SKM-1 (cell line): Measurements from ENCODE around the gene KIAA0930.

ENCODE experiments used
- DNase-seq: peaks from one replicate; lab custom pipeline; 2025; ENCODE audit not compliant: unreplicated experiment; lab: John Stamatoyannopoulos, UW

KIAA0930 gene

GRCh38 chr22:45181240-45181639 is 59.5 kb downstream of the KIAA0930 start:
- DNase-seq, result no peak

GRCh38 chr22:45180146-45180679 is 60.5 kb downstream of the KIAA0930 start:
- DNase-seq, result no peak

- no peak for DNase-seq
These were observed 61.2 kb downstream of the KIAA0930 start for GRCh38 chr22:45179276-45180049.

GRCh38 chr22:45172881-45173585 is 67.7 kb downstream of the KIAA0930 start:
- DNase-seq, result no peak

- no peak for DNase-seq
These were observed 68.9 kb downstream of the KIAA0930 start for GRCh38 chr22:45171830-45172229.

- DNase-seq, result no peak
These were observed 70.9 kb downstream of the KIAA0930 start for GRCh38 chr22:45169591-45170466.

GRCh38 chr22:45166932-45167331 is 73.8 kb downstream of the KIAA0930 start:
- peak; percentile 76 for DNase-seq

- DNase-seq, result no peak
These were observed 76.2 kb downstream of the KIAA0930 start for GRCh38 chr22:45164270-45165088.

- DNase-seq, result peak; percentile 94
These were observed 77.0 kb downstream of the KIAA0930 start, which contains the start of gene NUP50 for GRCh38 chr22:45163451-45164269. Gene NUP50 (plus strand): TSS chr22:45163925. CDS start chr22:45168178, 4,253 bp downstream.

- no peak for DNase-seq
These were observed 77.6 kb downstream of the KIAA0930 start for GRCh38 chr22:45163099-45163450.

- no peak for DNase-seq
These were observed 78.2 kb downstream of the KIAA0930 start for GRCh38 chr22:45162531-45162930.

GRCh38 chr22:45159652-45160462 is 80.8 kb downstream of the KIAA0930 start:
- no peak for DNase-seq

- no peak for DNase-seq
These were observed 82.8 kb downstream of the KIAA0930 start for GRCh38 chr22:45157907-45158306.

- no peak for DNase-seq
These were observed 85.4 kb downstream of the KIAA0930 start for GRCh38 chr22:45155050-45155840.

GRCh38 chr22:45154383-45154782 is 86.3 kb downstream of the KIAA0930 start:
- DNase-seq, result no peak

GRCh38 chr22:45151503-45151902 is 89.2 kb downstream of the KIAA0930 start:
- DNase-seq, result no peak

GRCh38 chr22:45150139-45150538 is 90.6 kb downstream of the KIAA0930 start:
- no peak for DNase-seq

- DNase-seq, result no peak
These were observed 91.0 kb downstream of the KIAA0930 start for GRCh38 chr22:45149671-45150070.
